ENCODE measurements around the gene ZNF622. TPM values are rescaled to one million over a fixed set of nuclear protein-coding genes. Genes with fewer than 3 reads are reported as not detected.

The ZNF622 gene
- total RNA-seq, 1 donor from 2014 or later: 28.1 TPM

- TF ChIP-seq CTCF (IDR thresholded peaks at IDR 0.05): no peak
- peak overlapping the region; percentile 89 for H3K27ac ChIP-seq
- peaks cover 69% of the 10 kb centered on the region for H3K4me1 ChIP-seq
- H3K9me3 ChIP-seq: no peaks in the 10 kb centered on the region
- H3K4me3 ChIP-seq: peak overlapping the region; percentile 93
- ATAC-seq: peak; percentile 11 to 16
- H3K27me3 ChIP-seq (ENCODE audit: low read depth): no peaks in the 10 kb centered on the region
- H3K36me3 ChIP-seq: peaks cover 37% of the 10 kb centered on the region
- intact Hi-C loops (cut with DNase I): no loop called here
- DNase-seq: peak; percentile 46
Measured at GRCh38 chr5:16464664-16465543, 696 bp downstream of the ZNF622 start.

GRCh38 chr5:16464231-16464630 is 1.4 kb downstream of the ZNF622 start:
- Histone ChIP-seq H3K9me3 (no peaks in the 10 kb centered on the region), H3K27me3 (ENCODE audit: low read depth) (no peaks in the 10 kb centered on the region), H3K4me3 (peak overlapping the region; percentile 93), H3K4me1 (peaks cover 75% of the 10 kb centered on the region), H3K36me3 (peaks cover 44% of the 10 kb centered on the region), H3K27ac (no peak overlapping the region)
- no peak for TF ChIP-seq CTCF (IDR thresholded peaks at IDR 0.05)
- ATAC-seq (no peak), DNase-seq (no peak)
- intact Hi-C loops (cut with DNase I): no loop called here

GRCh38 chr5:16461782-16462181 is 3.8 kb downstream of the ZNF622 start:
- peaks cover 69% of the 10 kb centered on the region for H3K36me3 ChIP-seq
- intact Hi-C loops (cut with DNase I): no loop called here
- peaks cover 65% of the 10 kb centered on the region for H3K4me1 ChIP-seq

GRCh38 chr5:16461026-16461425 is 4.6 kb downstream of the ZNF622 start:
- ATAC-seq (no peak), DNase-seq (no peak)
- Histone ChIP-seq H3K9me3 (no peaks in the 10 kb centered on the region), H3K27me3 (ENCODE audit: low read depth) (no peaks in the 10 kb centered on the region), H3K4me1 (peaks cover 66% of the 10 kb centered on the region), H3K27ac (no peak overlapping the region), H3K4me3 (no peak overlapping the region), H3K36me3 (peaks cover 75% of the 10 kb centered on the region)
- intact Hi-C loops (cut with DNase I): no loop called here
- no peak for TF ChIP-seq CTCF (IDR thresholded peaks at IDR 0.05)

More at GRCh38 chr5:16461782-16462181, 3.8 kb downstream of the ZNF622 start:
- Histone ChIP-seq H3K4me3 (no peak overlapping the region), H3K27ac (no peak overlapping the region), H3K27me3 (ENCODE audit: low read depth) (no peaks in the 10 kb centered on the region), H3K9me3 (no peaks in the 10 kb centered on the region)
- no peak for ATAC-seq
- DNase-seq: no peak
- no peak for TF ChIP-seq CTCF (IDR thresholded peaks at IDR 0.05)

- no peaks in the 10 kb centered on the region for H3K27me3 ChIP-seq (ENCODE audit: low read depth)
- no peak for TF ChIP-seq CTCF (IDR thresholded peaks at IDR 0.05)
- no peaks in the 10 kb centered on the region for H3K9me3 ChIP-seq
- intact Hi-C loops (cut with DNase I): no loop called here
- DNase-seq: no peak
- ATAC-seq: no peak
- no peak overlapping the region for H3K27ac ChIP-seq
- peaks cover 91% of the 10 kb centered on the region for H3K36me3 ChIP-seq
- H3K4me1 ChIP-seq: peaks cover 77% of the 10 kb centered on the region
- no peak overlapping the region for H3K4me3 ChIP-seq
Measured at GRCh38 chr5:16459451-16459850, 6.1 kb downstream of the ZNF622 start.

All from lower lobe of right lung (tissue), 2 donors.